Neural progenitor cell (in vitro differentiated cells): ENCODE data around the gene TSPEAR. TPM values are rescaled to one million over a fixed set of nuclear protein-coding genes. Genes with fewer than 3 reads are reported as not detected.

Source experiments
- DNase-seq: peaks from one replicate; pipeline ENCODE4 v3.0.0-alpha.2; 2016; ENCODE audit warnings: low spot score
- H2AFZ ChIP-seq: fragments of 200-600 bp; sonication (generic); replicated peaks from 2 replicates; pipeline ENCODE4 v1.6.1; 2016; ENCODE audit warnings: antibody characterized with exemption
- H3F3A ChIP-seq: fragments of 200-600 bp; sonication (generic); 2 replicates; pipeline ENCODE4 v1.6.1; 2016; ENCODE audit warnings: antibody characterized with exemption, low read depth
- H3K27ac ChIP-seq: fragments of 200-600 bp; sonication (generic); 2 replicates; pipeline ENCODE4 v1.5.1; 2016; ENCODE audit warnings: mild to moderate bottlenecking
- H3K27me3 ChIP-seq: fragments of 200-600 bp; sonication (generic); 2 replicates; pipeline ENCODE4 v1.6.1; 2016; ENCODE audit warnings: mild to moderate bottlenecking, moderate library complexity
- H3K36me3 ChIP-seq: fragments of 200-600 bp; sonication (generic); 2 replicates; pipeline ENCODE4 v1.5.1; 2016
- H3K4me1 ChIP-seq: fragments of 200-600 bp; sonication (generic); 2 replicates; pipeline ENCODE4 v1.6.1; 2016; ENCODE audit warnings: mixed run types
- H3K4me2 ChIP-seq: fragments of 200-600 bp; sonication (generic); 2 replicates; pipeline ENCODE4 v1.6.1; 2016
- H3K4me3 ChIP-seq: fragments of 200-600 bp; sonication (generic); 2 replicates; pipeline ENCODE4 v1.5.1; 2016
- H3K79me2 ChIP-seq: fragments of 200-600 bp; sonication (generic); 2 replicates; pipeline ENCODE4 v1.6.1; 2016; ENCODE audit warnings: low read depth
- H3K9ac ChIP-seq: fragments of 200-600 bp; sonication (generic); 2 replicates; pipeline ENCODE4 v1.6.1; 2016
- H3K9me3 ChIP-seq: fragments of 200-600 bp; sonication (generic); 2 replicates; pipeline ENCODE4 v1.5.1; 2016; ENCODE audit warnings: low read depth
- H4K20me1 ChIP-seq: fragments of 200-600 bp; sonication (generic); 2 replicates; pipeline ENCODE4 v1.6.1; 2016; ENCODE audit warnings: low read depth
- H3K27ac Mint-ChIP-seq: 3 replicates; pipeline ENCODE4 v1.8.0; 2021; ENCODE audit warnings: mixed read lengths
- H3K27me3 Mint-ChIP-seq: 2 replicates; pipeline ENCODE4 v1.8.0; 2022; ENCODE audit warnings: low read depth, mild to moderate bottlenecking, inconsistent platforms, moderate library complexity, mixed read lengths; ENCODE audit not compliant: insufficient read depth
- H3K36me3 Mint-ChIP-seq: 3 replicates; pipeline ENCODE4 v1.8.0; 2021; ENCODE audit warnings: mixed read lengths
- H3K4me1 Mint-ChIP-seq: 3 replicates; pipeline ENCODE4 v1.8.0; 2021; ENCODE audit warnings: mixed read lengths
- H3K4me3 Mint-ChIP-seq: 3 replicates; pipeline ENCODE4 v1.8.0; 2021; ENCODE audit warnings: mild to moderate bottlenecking, moderate library complexity, mixed read lengths
- H3K9me3 Mint-ChIP-seq: 3 replicates; pipeline ENCODE4 v1.8.0; 2020; ENCODE audit warnings: mixed read lengths
- EZH2 ChIP-seq: fragments of 200-600 bp; sonication (generic); IDR thresholded peaks from 2 replicates; pipeline ENCODE4 v1.6.1; 2017; ENCODE audit warnings: antibody characterized with exemption, mild to moderate bottlenecking, moderate library complexity
- EZH2phosphoT487 ChIP-seq: fragments of 200-600 bp; sonication (generic); IDR thresholded peaks from 2 replicates; pipeline ENCODE4 v1.6.1; 2017; ENCODE audit warnings: antibody characterized with exemption
- total RNA-seq: library from RNA; depleted of rRNA; stranded (reverse); fragments of >200 nt; gene quantifications from 2 replicates; pipeline ENCODE4 v1.2.3, GENCODE V29; 2015; ENCODE audit warnings: low replicate concordance
- TF ChIP-seq, protein P1 (sequence below): fragments of 200-600 bp; sonication (generic); IDR thresholded peaks from 2 replicates; pipeline ENCODE4 v1.5.1; 2017; ENCODE audit warnings: antibody characterized with exemption, mild to moderate bottlenecking

TSPEAR gene
- total RNA-seq, 1 donor from 2014 or later: not detected

DNA sequence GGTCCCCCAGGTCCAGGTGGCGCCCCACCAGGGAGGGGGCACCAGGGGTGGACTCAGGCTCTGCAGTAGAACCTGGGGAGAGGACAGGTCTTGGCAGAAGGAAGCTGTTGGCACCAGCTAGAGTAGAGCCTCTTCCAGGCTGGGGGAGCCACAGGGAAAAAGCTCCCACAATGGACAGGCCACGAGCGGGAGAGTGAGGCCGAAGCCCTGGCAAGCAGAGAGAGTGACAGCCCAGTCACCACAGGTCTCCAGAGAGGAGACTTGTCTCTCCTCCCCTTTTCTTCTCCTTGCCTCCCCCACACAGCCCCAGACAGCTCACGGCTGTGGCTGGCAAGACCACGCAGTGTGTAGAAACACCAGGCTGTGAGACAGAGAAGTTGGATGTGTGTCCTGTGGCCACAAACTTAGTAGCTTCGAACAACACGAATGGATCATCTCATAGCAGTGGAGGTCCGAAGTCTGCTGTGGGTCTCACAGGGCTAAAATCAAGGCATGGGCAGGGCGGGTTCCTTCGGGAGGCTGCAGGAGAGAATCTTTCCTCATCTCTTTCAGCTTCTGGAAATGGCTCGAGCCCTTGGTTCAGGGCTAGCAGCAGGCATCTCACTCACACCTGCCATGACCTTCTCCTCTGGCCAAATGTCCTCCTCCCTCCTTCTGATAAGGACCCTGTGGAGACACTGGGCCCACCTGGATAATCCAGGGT lies 60.2 kb downstream of the TSPEAR start:
- H4K20me1 ChIP-seq: no peaks in the 10 kb centered on the region
- no peaks in the 10 kb centered on the region for H3K36me3 ChIP-seq
- DNase-seq: no peak
- H3K9ac ChIP-seq: no peak overlapping the region
- H3K4me1 ChIP-seq: peaks cover 14% of the 10 kb centered on the region
- peaks cover 4% of the 10 kb centered on the region for H3K36me3 Mint-ChIP-seq
- no peak overlapping the region for H3K27ac ChIP-seq
- H3K4me3 ChIP-seq: no peak overlapping the region
- H3K9me3 ChIP-seq: no peaks in the 10 kb centered on the region
- no peaks in the 10 kb centered on the region for H3K27me3 ChIP-seq
- no peak overlapping the region for H3K4me2 ChIP-seq
- peaks cover 10% of the 10 kb centered on the region for H3K4me1 Mint-ChIP-seq
- H3K4me3 Mint-ChIP-seq: no peak overlapping the region
- H3K27me3 Mint-ChIP-seq: peaks cover 18% of the 10 kb centered on the region
- peaks cover 7% of the 10 kb centered on the region for H3F3A ChIP-seq
- TF ChIP-seq EZH2phosphoT487: no peak
- TF ChIP-seq, protein P1, sequence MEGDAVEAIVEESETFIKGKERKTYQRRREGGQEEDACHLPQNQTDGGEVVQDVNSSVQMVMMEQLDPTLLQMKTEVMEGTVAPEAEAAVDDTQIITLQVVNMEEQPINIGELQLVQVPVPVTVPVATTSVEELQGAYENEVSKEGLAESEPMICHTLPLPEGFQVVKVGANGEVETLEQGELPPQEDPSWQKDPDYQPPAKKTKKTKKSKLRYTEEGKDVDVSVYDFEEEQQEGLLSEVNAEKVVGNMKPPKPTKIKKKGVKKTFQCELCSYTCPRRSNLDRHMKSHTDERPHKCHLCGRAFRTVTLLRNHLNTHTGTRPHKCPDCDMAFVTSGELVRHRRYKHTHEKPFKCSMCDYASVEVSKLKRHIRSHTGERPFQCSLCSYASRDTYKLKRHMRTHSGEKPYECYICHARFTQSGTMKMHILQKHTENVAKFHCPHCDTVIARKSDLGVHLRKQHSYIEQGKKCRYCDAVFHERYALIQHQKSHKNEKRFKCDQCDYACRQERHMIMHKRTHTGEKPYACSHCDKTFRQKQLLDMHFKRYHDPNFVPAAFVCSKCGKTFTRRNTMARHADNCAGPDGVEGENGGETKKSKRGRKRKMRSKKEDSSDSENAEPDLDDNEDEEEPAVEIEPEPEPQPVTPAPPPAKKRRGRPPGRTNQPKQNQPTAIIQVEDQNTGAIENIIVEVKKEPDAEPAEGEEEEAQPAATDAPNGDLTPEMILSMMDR: no peak
- no peak for TF ChIP-seq EZH2
- H3K79me2 ChIP-seq: no peaks in the 10 kb centered on the region
- H3K27ac Mint-ChIP-seq: no peak overlapping the region
- H2AFZ ChIP-seq: no peak overlapping the region
- H3K9me3 Mint-ChIP-seq: peaks cover 14% of the 10 kb centered on the region

DNA sequence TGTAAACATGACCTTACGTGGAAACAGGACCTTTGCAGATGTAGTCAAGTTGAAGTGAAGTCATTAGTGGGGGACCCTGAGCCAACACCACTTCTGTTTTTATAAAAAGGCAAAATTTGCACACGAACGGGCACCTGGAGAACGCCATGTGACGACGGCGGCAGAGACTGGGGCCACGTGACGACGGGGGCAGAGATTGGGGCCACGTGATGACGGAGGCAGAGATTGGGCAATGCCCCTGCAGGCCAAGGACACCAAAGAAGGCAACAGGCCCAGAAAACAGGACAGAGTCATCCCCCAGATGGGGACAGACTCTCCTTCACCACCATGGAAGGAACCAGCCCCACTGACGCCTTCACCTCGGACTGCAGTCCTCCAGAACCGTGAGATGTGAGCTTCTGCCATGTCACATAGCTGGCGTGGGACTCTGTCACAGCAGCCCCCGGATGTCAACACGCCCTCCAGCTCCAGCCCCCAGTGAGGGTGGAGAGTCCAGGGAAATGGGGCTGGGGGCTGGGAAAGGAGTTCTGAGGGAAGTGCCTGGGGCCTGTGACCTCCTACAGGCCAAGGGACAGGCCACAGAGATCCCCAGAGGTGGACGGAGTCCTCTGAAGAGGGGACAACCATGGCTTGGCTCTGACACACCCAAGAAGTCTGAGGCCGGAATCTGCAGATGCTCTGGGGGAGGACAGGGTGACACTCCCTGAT lies 61.0 kb downstream of the TSPEAR start:
- no peaks in the 10 kb centered on the region for H3K27me3 ChIP-seq
- Mint-ChIP-seq H3K9me3 (peaks cover 16% of the 10 kb centered on the region), H3K27ac (no peak overlapping the region), H3K27me3 (peaks cover 19% of the 10 kb centered on the region), H3K4me1 (peaks cover 10% of the 10 kb centered on the region), H3K4me3 (no peak overlapping the region), H3K36me3 (peaks cover 4% of the 10 kb centered on the region)
- no peak overlapping the region for H3K4me3 ChIP-seq
- peaks cover 7% of the 10 kb centered on the region for H3F3A ChIP-seq
- no peaks in the 10 kb centered on the region for H3K9me3 ChIP-seq
- no peaks in the 10 kb centered on the region for H3K36me3 ChIP-seq
- TF ChIP-seq, protein P1: no peak
- TF ChIP-seq EZH2 (no peak), EZH2phosphoT487 (no peak)
- no peak overlapping the region for H3K4me2 ChIP-seq
- DNase-seq: no peak
- H3K79me2 ChIP-seq: no peaks in the 10 kb centered on the region
- H3K9ac ChIP-seq: no peak overlapping the region
- H3K4me1 ChIP-seq: peaks cover 14% of the 10 kb centered on the region
- no peak overlapping the region for H3K27ac ChIP-seq
- no peak overlapping the region for H2AFZ ChIP-seq
- H4K20me1 ChIP-seq: no peaks in the 10 kb centered on the region

DNA sequence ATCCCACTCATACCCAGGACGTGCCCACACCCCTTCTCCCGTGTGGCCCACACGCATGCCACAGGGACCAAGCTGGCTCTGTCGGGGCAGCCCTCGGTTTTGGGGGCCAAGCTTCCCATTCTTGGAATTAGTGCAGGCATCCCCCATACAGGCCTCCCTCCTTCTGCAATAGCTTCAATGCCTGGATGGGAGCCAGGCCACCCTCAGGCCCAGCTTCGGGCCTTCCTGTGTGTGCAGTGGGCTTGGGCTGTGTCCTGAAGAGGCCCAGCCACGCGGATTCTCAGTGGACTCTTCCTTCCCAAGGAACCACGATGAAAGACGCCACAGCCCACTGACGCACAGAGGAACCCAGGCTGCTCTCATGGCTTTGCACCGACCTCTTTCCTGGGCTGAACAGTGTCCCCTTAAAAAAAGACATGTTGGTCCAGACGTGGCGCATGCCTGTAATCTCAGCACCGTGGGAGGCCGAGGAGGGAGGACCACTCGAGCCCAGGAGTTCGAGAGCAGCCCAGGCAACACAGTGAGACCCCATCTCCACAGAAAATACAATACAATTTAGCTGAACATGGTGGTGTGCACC lies 61.8 kb downstream of the TSPEAR start:
- no peak for TF ChIP-seq EZH2phosphoT487
- TF ChIP-seq EZH2: no peak
- TF ChIP-seq, protein P1: no peak
- H4K20me1 ChIP-seq: no peaks in the 10 kb centered on the region

More for the DNA sequence above, 61.8 kb downstream of the TSPEAR start:
- H3K27ac Mint-ChIP-seq: no peak overlapping the region
- Histone ChIP-seq H3K27me3 (no peaks in the 10 kb centered on the region), H3K4me2 (no peak overlapping the region), H2AFZ (no peak overlapping the region), H3K9ac (no peak overlapping the region), H3K9me3 (peaks cover 4% of the 10 kb centered on the region), H3K27ac (no peak overlapping the region), H3K36me3 (no peaks in the 10 kb centered on the region), H3K79me2 (no peaks in the 10 kb centered on the region), H3F3A (peaks cover 7% of the 10 kb centered on the region), H3K4me3 (no peak overlapping the region), H3K4me1 (peaks cover 14% of the 10 kb centered on the region)
- H3K27me3 Mint-ChIP-seq: peaks cover 17% of the 10 kb centered on the region
- DNase-seq: no peak
- H3K36me3 Mint-ChIP-seq: peaks cover 4% of the 10 kb centered on the region
- H3K9me3 Mint-ChIP-seq: peaks cover 21% of the 10 kb centered on the region
- no peak overlapping the region for H3K4me3 Mint-ChIP-seq
- peaks cover 10% of the 10 kb centered on the region for H3K4me1 Mint-ChIP-seq
